Activated CD4-positive, CD25-positive, alpha-beta regulatory T cell treated with anti-CD3 and anti-CD28 coated beads, Interleukin-2, amount 50 U/mL, for 24 hours (primary cell): ENCODE data around the gene SCART1.
"Not testable (repeated sequence)": the region's sequence is repeated elsewhere in the genome, so short reads cannot be mapped to it uniquely, and the experiment has no call there.

Source experiments
- ATAC-seq, 2 donors: fragments of 150-1000 bp; cut with Tn5 transposase; one replicate each; pipeline ENCODE4 v1.10.0; 2021; ENCODE audit warnings: mild to moderate bottlenecking in 1 of 2, moderate library complexity in 1 of 2

SCART1 gene

GRCh38 chr10:133456041-133456951 is 2.6 kb downstream of the SCART1 start:
- no peak for ATAC-seq

- no peak for ATAC-seq
Measured at GRCh38 chr10:133457100-133457841, 3.5 kb downstream of the SCART1 start.

- no peak for ATAC-seq
Measured at GRCh38 chr10:133458021-133458709, 4.4 kb downstream of the SCART1 start.

- ATAC-seq = no peak
Measured at GRCh38 chr10:133458710-133459453, 5.1 kb downstream of the SCART1 start.

GRCh38 chr10:133459454-133460207 is 5.9 kb downstream of the SCART1 start:
- no peak for ATAC-seq

GRCh38 chr10:133460208-133460769 is 6.5 kb downstream of the SCART1 start:
- no peak for ATAC-seq

GRCh38 chr10:133461027-133461426 is 7.3 kb downstream of the SCART1 start:
- no peak for ATAC-seq

- no peak for ATAC-seq
Measured at GRCh38 chr10:133461841-133462240, 8.1 kb downstream of the SCART1 start.

- ATAC-seq = no peak
Measured at GRCh38 chr10:133462512-133463305, 9.0 kb downstream of the SCART1 start.

- ATAC-seq = no peak
Measured at GRCh38 chr10:133464582-133465031, 10.9 kb downstream of the SCART1 start.

GRCh38 chr10:133465191-133465949 is 11.6 kb downstream of the SCART1 start:
- no peak for ATAC-seq

GRCh38 chr10:133465950-133466474 is 12.3 kb downstream of the SCART1 start:
- no peak for ATAC-seq

- no peak for ATAC-seq
Measured at GRCh38 chr10:133466683-133467275, 13.0 kb downstream of the SCART1 start.

- no peak for ATAC-seq
Measured at GRCh38 chr10:133467286-133467911, 13.7 kb downstream of the SCART1 start.

GRCh38 chr10:133469205-133469604 is 15.5 kb downstream of the SCART1 start:
- ATAC-seq = not testable (repeated sequence)

GRCh38 chr10:133471300-133472109 is 17.8 kb downstream of the SCART1 start:
- ATAC-seq = no peak

GRCh38 chr10:133473270-133473669 is 19.5 kb downstream of the SCART1 start:
- no peak for ATAC-seq

- no peak for ATAC-seq
Measured at GRCh38 chr10:133474027-133474426, 20.3 kb downstream of the SCART1 start.
